ENCODE measurements around the gene MVB12B. TPM values are rescaled to one million over a fixed set of nuclear protein-coding genes. Genes with fewer than 3 reads are reported as not detected.

Gene MVB12B
- total RNA-seq, 1 donor from 2014 or later: 12.8 TPM

GRCh38 chr9:126457175-126457547 lies 130.5 kb downstream of the MVB12B start:
- Mint-ChIP-seq H3K4me3 (ENCODE audit: unreplicated experiment) (no peak overlapping the region), H3K27ac (ENCODE audit: unreplicated experiment) (no peak overlapping the region), H3K4me1 (ENCODE audit: low read depth, unreplicated experiment) (peaks cover 14% of the 10 kb centered on the region), H3K27me3 (ENCODE audit: low read depth, unreplicated experiment) (no peaks in the 10 kb centered on the region), H3K9me3 (ENCODE audit: unreplicated experiment) (no peaks in the 10 kb centered on the region), H3K36me3 (ENCODE audit: low read depth, unreplicated experiment) (peaks cover 2% of the 10 kb centered on the region)
- H2AFZ ChIP-seq (ENCODE audit: low read depth, low read length): no peak overlapping the region
- H4K20me1 ChIP-seq (ENCODE audit: insufficient read depth, low read length): no peaks in the 10 kb centered on the region
- peaks cover 5% of the 10 kb centered on the region for H3K4me1 ChIP-seq (ENCODE audit: insufficient read depth, low read length)
- no peaks in the 10 kb centered on the region for H3K36me3 ChIP-seq (ENCODE audit: insufficient read depth, low read length)
- H3K27ac ChIP-seq (ENCODE audit: low read depth, low read length): no peak overlapping the region
- no peaks in the 10 kb centered on the region for H3K27me3 ChIP-seq (ENCODE audit: insufficient read depth, low read length)
- H3K9ac ChIP-seq (ENCODE audit: low read length): no peak overlapping the region
- no peak overlapping the region for H3K4me3 ChIP-seq (ENCODE audit: insufficient read depth, low read depth, low read length)
- DNase-seq (ENCODE audit: low read depth): no peak
- H3K9me3 ChIP-seq (ENCODE audit: insufficient read depth, low read depth, low read length): no peaks in the 10 kb centered on the region
- no peak for TF ChIP-seq EZH2 (IDR thresholded peaks at IDR 0.05; ENCODE audit: insufficient read depth, low read length)
- no peak overlapping the region for H3K4me2 ChIP-seq (ENCODE audit: low read length)
- FAIRE-seq: no peak
- no peaks in the 10 kb centered on the region for H3K79me2 ChIP-seq (ENCODE audit: insufficient read depth, low read length)

- H3K27ac Mint-ChIP-seq (ENCODE audit: unreplicated experiment): no peak overlapping the region
- H3K9ac ChIP-seq (ENCODE audit: low read length): no peak overlapping the region
- DNase-seq (ENCODE audit: low read depth): no peak
- H3K4me2 ChIP-seq (ENCODE audit: low read length): no peak overlapping the region
- no peaks in the 10 kb centered on the region for H3K27me3 Mint-ChIP-seq (ENCODE audit: low read depth, unreplicated experiment)
- H3K4me1 Mint-ChIP-seq (ENCODE audit: low read depth, unreplicated experiment): peaks cover 8% of the 10 kb centered on the region
- no peaks in the 10 kb centered on the region for H3K27me3 ChIP-seq (ENCODE audit: insufficient read depth, low read length)
- no peaks in the 10 kb centered on the region for H3K9me3 ChIP-seq (ENCODE audit: insufficient read depth, low read depth, low read length)
- no peaks in the 10 kb centered on the region for H3K36me3 ChIP-seq (ENCODE audit: insufficient read depth, low read length)
- H4K20me1 ChIP-seq (ENCODE audit: insufficient read depth, low read length): no peaks in the 10 kb centered on the region
- H3K4me1 ChIP-seq (ENCODE audit: insufficient read depth, low read length): peaks cover 5% of the 10 kb centered on the region
- TF ChIP-seq CTCF (IDR thresholded peaks at IDR 0.05; ENCODE audit: insufficient read depth, low read depth, low read length): no peak
- TF ChIP-seq EZH2 (IDR thresholded peaks at IDR 0.05; ENCODE audit: insufficient read depth, low read length): no peak
- H3K36me3 Mint-ChIP-seq (ENCODE audit: low read depth, unreplicated experiment): peaks cover 2% of the 10 kb centered on the region
- H2AFZ ChIP-seq (ENCODE audit: low read depth, low read length): no peak overlapping the region
- no peak for FAIRE-seq
- H3K79me2 ChIP-seq (ENCODE audit: insufficient read depth, low read length): no peaks in the 10 kb centered on the region
- H3K4me3 Mint-ChIP-seq (ENCODE audit: unreplicated experiment): no peak overlapping the region
- no peaks in the 10 kb centered on the region for H3K9me3 Mint-ChIP-seq (ENCODE audit: unreplicated experiment)
- H3K4me3 ChIP-seq (ENCODE audit: insufficient read depth, low read depth, low read length): no peak overlapping the region
- no peak overlapping the region for H3K27ac ChIP-seq (ENCODE audit: low read depth, low read length)
Measured at GRCh38 chr9:126457890-126458289, 131.3 kb downstream of the MVB12B start.

- Histone ChIP-seq H3K27ac (ENCODE audit: low read depth, low read length) (no peak overlapping the region), H3K27me3 (ENCODE audit: insufficient read depth, low read length) (no peaks in the 10 kb centered on the region), H2AFZ (ENCODE audit: low read depth, low read length) (no peak overlapping the region), H3K4me1 (ENCODE audit: insufficient read depth, low read length) (no peaks in the 10 kb centered on the region), H3K4me3 (ENCODE audit: insufficient read depth, low read depth, low read length) (no peak overlapping the region), H3K9me3 (ENCODE audit: insufficient read depth, low read depth, low read length) (no peaks in the 10 kb centered on the region), H4K20me1 (ENCODE audit: insufficient read depth, low read length) (no peaks in the 10 kb centered on the region), H3K36me3 (ENCODE audit: insufficient read depth, low read length) (no peaks in the 10 kb centered on the region), H3K79me2 (ENCODE audit: insufficient read depth, low read length) (no peaks in the 10 kb centered on the region), H3K9ac (ENCODE audit: low read length) (no peak overlapping the region), H3K4me2 (ENCODE audit: low read length) (no peak overlapping the region)
- H3K9me3 Mint-ChIP-seq (ENCODE audit: unreplicated experiment): peaks cover 1% of the 10 kb centered on the region
- FAIRE-seq (no peak), DNase-seq (ENCODE audit: low read depth) (no peak)
- TF ChIP-seq EZH2 (IDR thresholded peaks at IDR 0.05; ENCODE audit: insufficient read depth, low read length) (no peak), CTCF (IDR thresholded peaks at IDR 0.05; ENCODE audit: insufficient read depth, low read depth, low read length) (no peak)
- H3K36me3 Mint-ChIP-seq (ENCODE audit: low read depth, unreplicated experiment): peaks cover 8% of the 10 kb centered on the region
- no peak overlapping the region for H3K4me3 Mint-ChIP-seq (ENCODE audit: unreplicated experiment)
- H3K27ac Mint-ChIP-seq (ENCODE audit: unreplicated experiment): no peak overlapping the region
- H3K4me1 Mint-ChIP-seq (ENCODE audit: low read depth, unreplicated experiment): no peaks in the 10 kb centered on the region
- H3K27me3 Mint-ChIP-seq (ENCODE audit: low read depth, unreplicated experiment): peaks cover 3% of the 10 kb centered on the region
Measured at GRCh38 chr9:126459126-126459525, 132.5 kb downstream of the MVB12B start.

Measured in astrocyte (in vitro differentiated cells and primary cell).